ENCODE measurements around the gene CDKL5.

- TF ChIP-seq CTCF (IDR thresholded peaks at IDR 0.05), result no peak
- no peak for TF ChIP-seq ZFX (IDR thresholded peaks at IDR 0.05; ENCODE audit: borderline replicate concordance)
These were observed 10.0 kb upstream of the CDKL5 start for GRCh38 chrX:18415386-18415785.
